ENCODE results near the gene SORL1-AS1.

SORL1-AS1 gene

GRCh38 chr11:121497176-121497998 is 44.6 kb upstream of the SORL1-AS1 start:
- DNase-seq = no peak
- Histone ChIP-seq H3K9ac (ENCODE audit: insufficient read depth, low read length, poor library complexity, severe bottlenecking) (no peak overlapping the region), H3K4me2 (replicated peaks; ENCODE audit: extremely low read depth, low read length, poor library complexity, severe bottlenecking) (no peak overlapping the region), H3K36me3 (replicated peaks in 1 of 2; ENCODE audit: control insufficient read depth in 1 of 2, insufficient read depth in 2 of 2, low read length in 2 of 2) (peaks cover 71 to 90% of the 10 kb centered on the region in 2 donors), H3K27me3 (ENCODE audit: control insufficient read depth in 2 of 2, insufficient read depth in 2 of 2, low read length in 2 of 2) (no peaks in the 10 kb centered on the region), H4K20me1 (ENCODE audit: insufficient read depth, low read length) (peaks cover 99% of the 10 kb centered on the region), H3K79me2 (ENCODE audit: insufficient read depth, low read length) (peaks cover 10% of the 10 kb centered on the region), H3K4me3 (replicated peaks in 1 of 3; ENCODE audit: low read depth in 2 of 3, low read length in 3 of 3) (no peak overlapping the region), H2AFZ (ENCODE audit: insufficient read depth, low read depth, low read length, poor library complexity, severe bottlenecking) (no peak overlapping the region), H3K27ac (ENCODE audit: low read depth in 1 of 2, low read length in 2 of 2) (no peak overlapping the region), H3K9me3 (replicated peaks in 1 of 2; ENCODE audit: control insufficient read depth in 1 of 2, insufficient read depth in 1 of 2, low read length in 2 of 2) (no peaks in the 10 kb centered on the region), H3K4me1 (ENCODE audit: control insufficient read depth in 1 of 2, insufficient read depth in 2 of 2, low read length in 2 of 2) (peaks cover 11 to 12% of the 10 kb centered on the region in 2 donors)
- H3K27ac Mint-ChIP-seq = peak overlapping the region in 1 of 7 donors; percentile 16
- H3K4me3 Mint-ChIP-seq = no peak overlapping the region
- WGBS (ENCODE audit: insufficient coverage) = 100% methylated on average over 2 of the region's 5 CpGs
- H3K4me1 Mint-ChIP-seq = peaks cover 14% of the 10 kb centered on the region
- H3K27me3 Mint-ChIP-seq (ENCODE audit: low read depth in 3 of 3) = no peaks in the 10 kb centered on the region
- peaks cover 74 to 82% of the 10 kb centered on the region in 2 donors for H3K36me3 Mint-ChIP-seq
- TF ChIP-seq CTCF (IDR thresholded peaks at IDR 0.05) = no peak
- intact Hi-C loops (cut with micrococcal nuclease) = no loop called here
- H3K9me3 Mint-ChIP-seq = peaks cover 0 to 4% (median 3%) of the 10 kb centered on the region in 7 donors

- Histone ChIP-seq H3K9me3 (replicated peaks in 1 of 2; ENCODE audit: control insufficient read depth in 1 of 2, insufficient read depth in 1 of 2, low read length in 2 of 2) (no peaks in the 10 kb centered on the region), H3K9ac (ENCODE audit: insufficient read depth, low read length, poor library complexity, severe bottlenecking) (no peak overlapping the region), H3K79me2 (ENCODE audit: insufficient read depth, low read length) (peaks cover 6% of the 10 kb centered on the region), H2AFZ (ENCODE audit: insufficient read depth, low read depth, low read length, poor library complexity, severe bottlenecking) (no peak overlapping the region), H3K27ac (ENCODE audit: low read depth in 1 of 2, low read length in 2 of 2) (no peak overlapping the region), H3K4me2 (replicated peaks; ENCODE audit: extremely low read depth, low read length, poor library complexity, severe bottlenecking) (no peak overlapping the region), H4K20me1 (ENCODE audit: insufficient read depth, low read length) (peaks cover 100% of the 10 kb centered on the region), H3K4me1 (ENCODE audit: control insufficient read depth in 1 of 2, insufficient read depth in 2 of 2, low read length in 2 of 2) (peaks cover 11 to 12% of the 10 kb centered on the region in 2 donors), H3K36me3 (replicated peaks in 1 of 2; ENCODE audit: control insufficient read depth in 1 of 2, insufficient read depth in 2 of 2, low read length in 2 of 2) (peaks cover 73 to 94% of the 10 kb centered on the region in 2 donors), H3K4me3 (replicated peaks in 1 of 3; ENCODE audit: low read depth in 2 of 3, low read length in 3 of 3) (no peak overlapping the region), H3K27me3 (ENCODE audit: control insufficient read depth in 2 of 2, insufficient read depth in 2 of 2, low read length in 2 of 2) (no peaks in the 10 kb centered on the region)
- Mint-ChIP-seq H3K9me3 (no peaks in the 10 kb centered on the region), H3K27me3 (ENCODE audit: low read depth in 3 of 3) (no peaks in the 10 kb centered on the region), H3K4me3 (no peak overlapping the region), H3K36me3 (peaks cover 76 to 92% of the 10 kb centered on the region in 2 donors), H3K4me1 (peaks cover 14% of the 10 kb centered on the region), H3K27ac (peak overlapping the region in 4 of 7 donors; percentile 11 to 66 (median 36))
- intact Hi-C loops (cut with micrococcal nuclease) = no loop called here
- TF ChIP-seq CTCF (IDR thresholded peaks at IDR 0.05) = no peak
- 75% methylated on average over 4 of the region's 7 CpGs for WGBS (ENCODE audit: insufficient coverage)
- no peak for DNase-seq
Measured at GRCh38 chr11:121494355-121495099, 41.8 kb upstream of the SORL1-AS1 start.
